Karpas-422 (cell line): ENCODE results near the gene SEMA3D. TPM values are rescaled to one million over a fixed set of nuclear protein-coding genes. Genes with fewer than 3 reads are reported as not detected.

Experiments
- DNase-seq: peaks from one replicate; pipeline ENCODE4 v3.0.0-alpha.2; 2015
- H2AFZ ChIP-seq: fragments of 200-600 bp; sonication (generic); 2 replicates; pipeline ENCODE4 v1.6.1; 2014; ENCODE audit warnings: antibody characterized with exemption, low read length, mixed read lengths
- H3K27ac ChIP-seq: fragments of 200-600 bp; sonication (generic); 2 replicates; pipeline ENCODE4 v1.5.1; 2014; ENCODE audit warnings: mild to moderate bottlenecking, low read length, moderate library complexity
- H3K27me3 ChIP-seq: fragments of 200-600 bp; sonication (generic); 2 replicates; pipeline ENCODE4 v1.6.1; 2014; ENCODE audit warnings: low read length, mixed read lengths
- H3K36me3 ChIP-seq: fragments of 200-600 bp; sonication (generic); 2 replicates; pipeline ENCODE4 v1.6.1; 2014; ENCODE audit warnings: low read length, mixed read lengths; ENCODE audit not compliant: insufficient read depth
- H3K4me1 ChIP-seq: fragments of 200-600 bp; sonication (generic); 2 replicates; pipeline ENCODE4 v1.6.1; 2014; ENCODE audit warnings: mild to moderate bottlenecking, low read length, mixed read lengths
- H3K4me2 ChIP-seq: fragments of 200-600 bp; sonication (generic); 2 replicates; pipeline ENCODE4 v1.6.1; 2014; ENCODE audit warnings: low read length, low read depth, mild to moderate bottlenecking; ENCODE audit not compliant: poor library complexity, severe bottlenecking
- H3K4me3 ChIP-seq: fragments of 200-600 bp; sonication (generic); 2 replicates; pipeline ENCODE4 v1.5.1; 2014; ENCODE audit warnings: mild to moderate bottlenecking, antibody characterized with exemption, low read length, mixed read lengths
- H3K79me2 ChIP-seq: fragments of 200-600 bp; sonication (generic); 2 replicates; pipeline ENCODE4 v1.6.1; 2014; ENCODE audit warnings: mild to moderate bottlenecking, low read length, mixed read lengths
- H3K9ac ChIP-seq: fragments of 200-600 bp; sonication (generic); 2 replicates; pipeline ENCODE4 v1.6.0; 2014; ENCODE audit warnings: low read length
- H3K9me2 ChIP-seq: fragments of 200-600 bp; sonication (generic), shearing (Covaris generic); replicated peaks from 2 replicates; pipeline ENCODE4 v1.6.0; 2014; ENCODE audit warnings: mild to moderate bottlenecking, low read length, moderate library complexity; ENCODE audit not compliant: insufficient read depth
- H3K9me3 ChIP-seq: fragments of 300-700, 200-600 bp; sonication (generic); 2 replicates; pipeline ENCODE4 v1.6.1; 2014; ENCODE audit warnings: low read length, mixed read lengths
- H4K20me1 ChIP-seq: fragments of 200-600 bp; sonication (generic); 2 replicates; pipeline ENCODE4 v1.6.1; 2014; ENCODE audit warnings: mild to moderate bottlenecking, antibody characterized with exemption, low read length, low read depth; ENCODE audit not compliant: insufficient read depth
- total RNA-seq: library from RNA; depleted of rRNA; stranded (reverse); fragments of >200 nt; shearing (Covaris generic); gene quantifications from 2 replicates; pipeline ENCODE4 v1.2.3, GENCODE V29; 2014; ENCODE audit warnings: low replicate concordance

Gene SEMA3D
- total RNA-seq, 1 experiment from 2014 or later, result not detected

DNA sequence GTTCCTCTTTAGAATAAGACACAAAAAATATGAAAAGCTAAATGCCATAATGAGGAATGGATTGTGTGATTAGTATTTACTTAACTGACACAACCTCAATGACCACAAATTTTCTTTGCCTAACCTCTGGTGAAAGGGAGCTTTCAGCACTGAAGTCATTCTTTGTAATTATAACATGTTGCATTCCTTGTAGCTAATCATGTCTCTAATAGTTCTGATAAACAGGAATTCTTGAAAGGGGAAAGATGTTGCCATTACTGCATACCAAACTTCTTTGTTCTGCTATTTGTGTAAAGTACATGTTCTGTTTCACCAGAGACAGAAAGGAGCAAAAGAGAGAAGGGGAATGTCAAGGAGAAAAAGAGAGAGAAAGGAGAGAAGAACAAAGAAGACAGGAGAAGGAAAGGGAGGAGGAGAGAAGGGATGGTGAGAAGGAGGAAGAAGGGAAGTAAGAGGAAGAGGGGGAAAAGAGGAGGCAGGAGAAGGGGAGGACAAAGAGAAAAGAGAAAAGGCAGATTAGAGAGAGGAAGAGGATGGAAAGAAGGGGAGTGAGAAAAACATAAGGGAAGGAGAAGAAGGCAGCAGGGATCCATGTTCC lies 120.9 kb downstream of the SEMA3D start:
- H3K9ac ChIP-seq, result no peak overlapping the region
- H3K4me2 ChIP-seq, result no peak overlapping the region
- no peak for DNase-seq
- no peak overlapping the region for H3K4me3 ChIP-seq
- no peaks in the 10 kb centered on the region for H3K27me3 ChIP-seq
- H3K79me2 ChIP-seq, result no peaks in the 10 kb centered on the region
- H3K4me1 ChIP-seq, result no peaks in the 10 kb centered on the region
- no peaks in the 10 kb centered on the region; the same call in 1 of the 2 replicates for H3K9me2 ChIP-seq
- H3K36me3 ChIP-seq, result no peaks in the 10 kb centered on the region
- no peaks in the 10 kb centered on the region for H4K20me1 ChIP-seq
- no peak overlapping the region for H3K27ac ChIP-seq
- H3K9me3 ChIP-seq, result peaks cover 17% of the 10 kb centered on the region
- no peak overlapping the region for H2AFZ ChIP-seq

DNA sequence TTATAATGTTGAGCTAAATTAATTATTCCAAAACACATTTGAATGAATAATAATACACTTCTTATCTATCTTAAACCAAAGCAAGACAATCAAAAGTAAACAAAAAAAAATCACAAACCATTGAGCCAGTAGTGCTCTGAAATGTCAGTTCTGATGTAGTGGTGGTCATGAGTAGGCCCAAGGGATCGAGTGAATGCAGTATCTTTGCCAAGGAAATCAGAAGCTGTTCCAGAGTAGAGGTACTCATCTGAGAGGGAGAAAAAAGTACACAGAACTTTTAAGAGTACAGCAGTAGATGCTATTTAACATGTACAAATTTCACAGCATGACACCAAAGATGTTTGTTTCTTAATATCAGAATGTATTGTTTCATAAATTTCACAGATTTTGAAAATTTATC lies 121.5 kb downstream of the SEMA3D start:
- H4K20me1 ChIP-seq, result no peaks in the 10 kb centered on the region
- no peaks in the 10 kb centered on the region for H3K79me2 ChIP-seq
- no peaks in the 10 kb centered on the region; the same call in 1 of the 2 replicates for H3K9me2 ChIP-seq
- no peaks in the 10 kb centered on the region for H3K4me1 ChIP-seq
- H3K27ac ChIP-seq, result no peak overlapping the region
- H3K36me3 ChIP-seq, result no peaks in the 10 kb centered on the region
- no peak overlapping the region for H3K4me3 ChIP-seq
- H3K4me2 ChIP-seq, result no peak overlapping the region
- no peaks in the 10 kb centered on the region for H3K27me3 ChIP-seq
- H3K9me3 ChIP-seq, result peaks cover 17% of the 10 kb centered on the region
- H2AFZ ChIP-seq, result no peak overlapping the region
- no peak for DNase-seq
- H3K9ac ChIP-seq, result no peak overlapping the region

DNA sequence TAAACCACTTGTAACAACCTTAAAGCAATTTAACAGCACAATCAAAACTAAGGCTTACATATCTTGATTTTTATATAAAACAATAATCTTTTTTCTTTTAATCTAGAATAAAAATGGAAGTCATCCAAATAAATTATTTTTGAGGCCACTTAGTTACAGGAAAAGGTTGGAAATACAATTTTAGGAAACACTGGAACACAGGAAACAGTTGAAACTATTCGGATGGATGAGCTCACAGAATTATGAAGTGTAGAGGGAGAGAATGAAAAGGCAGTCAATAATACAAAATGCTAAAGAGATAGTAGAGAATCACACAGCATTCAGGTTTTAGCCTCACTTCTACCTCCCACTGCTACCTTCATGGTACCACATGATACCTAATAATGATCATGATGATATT lies 124.2 kb downstream of the SEMA3D start:
- Histone ChIP-seq H3K4me2 (no peak overlapping the region), H3K79me2 (no peaks in the 10 kb centered on the region), H4K20me1 (no peaks in the 10 kb centered on the region), H3K9ac (no peak overlapping the region), H3K36me3 (no peaks in the 10 kb centered on the region), H3K27me3 (no peaks in the 10 kb centered on the region), H3K4me3 (no peak overlapping the region), H3K27ac (no peak overlapping the region), H2AFZ (no peak overlapping the region), H3K9me2 (no peaks in the 10 kb centered on the region), H3K9me3 (peaks cover 3% of the 10 kb centered on the region), H3K4me1 (no peaks in the 10 kb centered on the region)
- DNase-seq, result no peak

DNA sequence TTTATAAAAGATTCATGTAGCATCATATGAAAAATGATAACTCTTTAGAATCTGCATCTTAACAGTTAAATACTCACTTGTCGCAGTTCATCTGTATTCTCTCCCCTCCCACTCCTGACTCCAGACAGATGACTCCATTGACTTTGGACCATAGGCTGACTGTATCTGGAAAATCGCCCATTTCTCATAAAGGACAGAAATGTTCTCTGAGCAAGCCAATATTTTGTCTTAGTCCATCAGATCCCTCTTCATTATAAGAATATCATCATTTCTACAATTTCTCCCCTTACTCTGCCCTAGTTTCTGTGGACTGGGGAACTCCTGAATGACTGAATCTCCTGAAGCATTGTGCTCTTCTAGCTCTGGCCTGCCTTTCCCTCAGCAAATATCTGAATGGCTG lies 125.4 kb downstream of the SEMA3D start:
- H3K27ac ChIP-seq, result no peak overlapping the region
- H4K20me1 ChIP-seq, result no peaks in the 10 kb centered on the region
- no peak overlapping the region for H3K4me2 ChIP-seq
- no peaks in the 10 kb centered on the region for H3K9me2 ChIP-seq
- no peak overlapping the region for H3K4me3 ChIP-seq
- H3K4me1 ChIP-seq, result no peaks in the 10 kb centered on the region
- H3K27me3 ChIP-seq, result no peaks in the 10 kb centered on the region
- no peak for DNase-seq
- no peaks in the 10 kb centered on the region for H3K36me3 ChIP-seq
- no peak overlapping the region for H2AFZ ChIP-seq
- peaks cover 3% of the 10 kb centered on the region for H3K9me3 ChIP-seq
- no peak overlapping the region for H3K9ac ChIP-seq
- no peaks in the 10 kb centered on the region for H3K79me2 ChIP-seq

DNA sequence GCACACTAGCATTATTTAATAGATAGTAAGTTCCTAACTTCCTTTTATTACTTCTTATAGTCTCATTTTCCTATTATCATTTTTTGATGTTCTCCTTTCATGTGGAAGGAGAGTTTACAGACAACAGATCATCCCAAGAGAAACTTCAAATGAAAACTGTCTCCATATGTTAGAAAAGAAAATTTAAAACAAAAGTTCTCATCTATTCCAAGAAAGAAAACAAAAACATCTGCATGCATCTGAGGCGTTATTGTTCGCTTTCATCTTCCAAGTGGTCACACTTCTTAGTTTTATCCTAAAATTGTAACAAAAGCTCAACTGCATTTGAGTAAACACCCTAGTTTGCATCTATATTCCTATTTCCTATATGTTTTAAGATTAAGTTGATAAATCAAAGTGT lies 126.2 kb downstream of the SEMA3D start:
- no peak overlapping the region for H2AFZ ChIP-seq
- H3K4me3 ChIP-seq, result no peak overlapping the region
- H3K79me2 ChIP-seq, result no peaks in the 10 kb centered on the region
- H3K9me3 ChIP-seq, result peaks cover 3% of the 10 kb centered on the region; the same call in 1 of the 2 replicates
- no peaks in the 10 kb centered on the region for H3K27me3 ChIP-seq
- no peak for DNase-seq
- no peak overlapping the region for H3K9ac ChIP-seq
- no peaks in the 10 kb centered on the region for H3K4me1 ChIP-seq
- no peaks in the 10 kb centered on the region for H4K20me1 ChIP-seq
- no peaks in the 10 kb centered on the region for H3K36me3 ChIP-seq
- H3K27ac ChIP-seq, result no peak overlapping the region
- H3K4me2 ChIP-seq, result no peak overlapping the region
- H3K9me2 ChIP-seq, result no peaks in the 10 kb centered on the region

DNA sequence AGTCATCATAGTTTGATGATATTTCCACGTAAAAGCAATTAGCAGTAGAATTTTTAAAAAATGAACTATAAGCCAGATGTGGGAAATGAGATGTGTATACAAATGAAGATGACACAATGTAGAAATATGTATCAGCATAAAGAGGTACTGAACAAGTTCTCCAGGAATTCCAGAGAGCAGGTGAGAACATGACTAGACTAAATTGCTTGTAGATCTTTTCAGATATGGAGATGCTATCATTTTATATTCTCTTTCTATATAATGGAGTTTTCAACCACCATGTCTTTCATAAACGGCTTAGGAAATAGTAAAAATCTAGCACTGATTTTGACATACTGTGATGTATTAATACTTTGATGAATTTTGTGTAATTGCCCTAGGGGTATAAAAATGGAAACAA lies 130.9 kb downstream of the SEMA3D start:
- Histone ChIP-seq H3K27me3 (no peaks in the 10 kb centered on the region), H3K4me1 (no peaks in the 10 kb centered on the region), H3K36me3 (no peaks in the 10 kb centered on the region), H3K4me3 (no peak overlapping the region), H3K27ac (no peak overlapping the region), H3K9me3 (peaks cover 9% of the 10 kb centered on the region), H3K9ac (no peak overlapping the region), H3K9me2 (no peaks in the 10 kb centered on the region), H2AFZ (no peak overlapping the region), H3K4me2 (no peak overlapping the region), H3K79me2 (no peaks in the 10 kb centered on the region), H4K20me1 (no peaks in the 10 kb centered on the region)
- DNase-seq, result no peak

DNA sequence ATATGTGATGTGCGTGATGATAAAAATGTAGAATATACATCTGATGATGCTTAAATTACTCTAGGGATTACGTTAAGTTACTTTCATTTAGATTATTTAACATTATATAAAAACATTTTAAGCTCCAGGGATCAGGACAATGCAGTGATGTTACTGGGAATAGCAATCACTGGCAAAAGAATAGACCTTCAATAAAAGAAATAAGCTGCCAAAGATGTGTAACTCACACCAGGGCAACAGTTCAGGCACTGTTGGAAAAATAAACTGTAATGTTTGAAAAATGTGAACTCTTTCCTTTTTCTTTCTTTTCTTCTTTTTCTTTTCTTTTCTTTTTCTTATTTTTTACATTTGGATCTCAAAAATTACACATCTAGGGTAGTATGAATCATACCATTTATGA lies 131.7 kb downstream of the SEMA3D start:
- peaks cover 9% of the 10 kb centered on the region for H3K9me3 ChIP-seq
- no peak overlapping the region for H3K9ac ChIP-seq
- no peaks in the 10 kb centered on the region for H3K4me1 ChIP-seq
- H3K4me3 ChIP-seq, result no peak overlapping the region
- no peak overlapping the region for H3K27ac ChIP-seq
- no peaks in the 10 kb centered on the region for H3K79me2 ChIP-seq
- no peak overlapping the region for H2AFZ ChIP-seq
- DNase-seq, result no peak
- no peaks in the 10 kb centered on the region for H3K36me3 ChIP-seq
- H3K4me2 ChIP-seq, result no peak overlapping the region
- no peaks in the 10 kb centered on the region for H4K20me1 ChIP-seq
- no peaks in the 10 kb centered on the region for H3K27me3 ChIP-seq
- H3K9me2 ChIP-seq, result no peaks in the 10 kb centered on the region

DNA sequence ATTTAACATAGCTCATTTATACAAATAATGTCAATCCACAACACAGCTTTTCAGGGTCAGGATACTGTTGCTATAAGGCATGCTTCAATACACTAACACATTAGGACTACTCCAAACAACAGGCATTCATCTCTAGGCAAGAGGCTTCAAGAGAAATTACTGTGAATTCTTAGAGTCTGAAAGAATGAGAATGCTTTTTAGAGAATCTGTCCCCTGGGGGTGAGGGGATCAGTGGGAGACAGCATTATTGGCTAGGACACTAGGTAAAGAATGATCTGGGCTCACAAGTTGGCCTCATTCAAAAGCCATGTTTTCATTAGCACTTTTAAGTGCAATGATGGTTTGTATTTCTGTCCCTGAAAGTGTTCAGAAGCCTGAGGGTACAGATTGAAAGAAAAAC lies 132.6 kb downstream of the SEMA3D start:
- Histone ChIP-seq H3K79me2 (no peaks in the 10 kb centered on the region), H3K9ac (no peak overlapping the region), H3K4me1 (no peaks in the 10 kb centered on the region), H3K36me3 (no peaks in the 10 kb centered on the region), H3K27me3 (no peaks in the 10 kb centered on the region), H3K9me2 (no peaks in the 10 kb centered on the region), H2AFZ (no peak overlapping the region), H3K4me3 (no peak overlapping the region), H3K4me2 (no peak overlapping the region), H3K27ac (no peak overlapping the region), H4K20me1 (no peaks in the 10 kb centered on the region), H3K9me3 (peaks cover 9% of the 10 kb centered on the region)
- no peak for DNase-seq

DNA sequence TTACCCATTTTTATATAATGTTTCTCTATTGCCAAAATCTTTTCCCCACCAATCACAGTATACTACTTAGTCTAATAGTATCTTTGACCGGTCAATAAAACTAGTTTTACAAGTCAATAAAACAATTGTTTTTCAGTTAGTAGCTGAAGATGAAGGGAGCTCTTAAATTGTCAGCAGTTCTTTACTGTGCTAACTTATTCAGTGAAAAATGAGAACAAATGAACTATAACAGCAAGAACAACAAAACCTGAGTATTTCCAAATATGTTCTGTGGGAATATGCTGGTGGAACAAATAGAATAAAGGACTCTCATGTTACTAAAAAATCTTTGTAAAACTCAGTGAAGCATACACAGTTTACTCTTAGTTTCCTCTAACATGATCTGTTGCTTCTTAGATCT lies 134.0 kb downstream of the SEMA3D start:
- H3K27ac ChIP-seq, result no peak overlapping the region
- no peaks in the 10 kb centered on the region; the same call in 1 of the 2 replicates for H3K9me2 ChIP-seq

More for the DNA sequence above, 134.0 kb downstream of the SEMA3D start:
- H3K36me3 ChIP-seq, result no peaks in the 10 kb centered on the region
- DNase-seq, result no peak
- no peaks in the 10 kb centered on the region for H4K20me1 ChIP-seq
- no peaks in the 10 kb centered on the region for H3K79me2 ChIP-seq
- H3K4me3 ChIP-seq, result no peak overlapping the region
- no peaks in the 10 kb centered on the region for H3K4me1 ChIP-seq
- H3K9me3 ChIP-seq, result peaks cover 9% of the 10 kb centered on the region
- no peaks in the 10 kb centered on the region for H3K27me3 ChIP-seq
- no peak overlapping the region for H2AFZ ChIP-seq
- no peak overlapping the region for H3K4me2 ChIP-seq
- no peak overlapping the region for H3K9ac ChIP-seq
